HG03565 (cell line): ENCODE measurements around the gene WDR49.
"Not testable (repeated sequence)": the region's sequence is repeated elsewhere in the genome, so short reads cannot be mapped to it uniquely, and the experiment has no call there.

Source experiments
- ATAC-seq: cut with Tn5 transposase; IDR thresholded peaks from one replicate; pipeline ENCODE4 v1.9.1; 2021; ENCODE audit warnings: mild to moderate bottlenecking, moderate library complexity; ENCODE audit not compliant: unreplicated experiment

WDR49 gene

GRCh38 chr3:167615030-167615429 is 38.7 kb downstream of the WDR49 start:
- no peak for ATAC-seq

- not testable (repeated sequence) for ATAC-seq
Observed at GRCh38 chr3:167614196-167614595, 39.5 kb downstream of the WDR49 start.

DNA sequence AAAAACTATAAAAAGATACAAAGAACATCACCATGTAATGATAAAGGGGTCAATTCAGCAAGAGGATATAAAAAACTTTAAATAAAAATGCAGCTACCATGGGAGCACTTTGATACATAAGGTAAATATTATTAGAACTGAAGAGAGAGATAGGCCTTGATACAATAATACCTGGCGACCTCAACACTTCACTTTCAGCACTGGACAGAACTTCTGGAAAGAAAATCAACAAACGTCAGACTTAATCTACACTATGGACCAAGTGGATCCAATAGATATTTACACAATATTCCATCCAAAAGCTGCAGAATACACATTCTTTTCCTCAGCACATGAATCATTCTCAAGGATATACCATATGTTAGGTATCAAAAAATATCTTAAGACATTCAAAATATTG is 42.0 kb downstream of the WDR49 start:
- ATAC-seq = no peak

DNA sequence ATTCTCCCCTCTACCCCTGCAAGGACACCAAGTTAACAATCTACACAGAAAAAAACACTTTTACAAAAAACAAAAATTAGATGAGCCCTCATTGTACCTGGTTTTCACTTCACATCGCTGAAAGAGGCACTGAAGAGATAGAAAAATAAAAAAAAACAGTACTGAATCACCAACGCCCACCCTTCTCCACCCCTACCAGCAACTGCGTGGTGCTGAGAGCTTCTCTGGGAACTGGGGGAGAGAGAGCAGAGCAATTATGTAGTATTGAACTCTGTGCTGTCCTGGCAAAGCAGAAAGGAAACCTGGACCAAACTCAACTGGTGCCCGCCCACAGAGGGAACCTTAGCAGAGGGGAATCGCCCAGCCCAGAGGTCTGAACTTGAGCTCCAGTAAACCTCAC is 44.6 kb downstream of the WDR49 start:
- ATAC-seq = no peak

GRCh38 chr3:167606836-167607235 is 46.9 kb downstream of the WDR49 start:
- no peak for ATAC-seq

DNA sequence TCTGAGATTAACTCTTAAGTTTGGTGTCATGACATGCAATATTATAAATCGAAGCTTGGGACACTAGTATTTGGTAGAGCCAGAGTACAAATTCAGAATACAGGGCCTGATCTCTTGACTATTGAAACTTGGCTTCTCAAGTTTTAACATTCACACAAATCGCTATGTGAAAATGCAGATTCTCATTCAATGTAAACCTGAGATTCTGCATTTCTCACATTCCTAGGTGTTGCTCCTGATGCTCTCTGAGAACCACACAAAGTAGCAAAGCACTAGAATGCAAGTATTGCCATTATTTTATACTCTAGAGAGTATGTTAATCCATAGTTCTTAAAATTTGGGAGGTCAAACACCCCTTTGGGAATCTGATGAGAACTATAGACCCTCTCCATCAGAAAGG is 47.9 kb downstream of the WDR49 start:
- no peak for ATAC-seq

DNA sequence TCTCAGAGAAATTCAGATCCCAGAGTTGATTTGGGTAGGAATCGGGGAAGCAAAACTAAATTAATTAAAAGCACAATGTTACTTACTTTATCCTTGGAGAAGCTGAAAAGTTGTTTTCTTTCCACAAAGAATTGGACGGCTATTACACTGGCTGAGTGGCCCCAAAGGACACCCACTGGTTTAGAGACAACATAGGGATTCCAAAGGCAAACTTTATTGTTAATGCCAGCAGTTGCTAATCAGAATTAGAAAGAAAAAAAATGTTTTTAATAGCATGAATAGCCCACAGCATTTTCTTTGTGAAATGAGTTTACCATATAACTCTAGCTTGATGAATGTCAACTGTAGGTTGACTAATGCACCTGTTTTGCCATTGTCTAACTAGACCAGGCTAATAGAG is 51.7 kb downstream of the WDR49 start:
- no peak for ATAC-seq

DNA sequence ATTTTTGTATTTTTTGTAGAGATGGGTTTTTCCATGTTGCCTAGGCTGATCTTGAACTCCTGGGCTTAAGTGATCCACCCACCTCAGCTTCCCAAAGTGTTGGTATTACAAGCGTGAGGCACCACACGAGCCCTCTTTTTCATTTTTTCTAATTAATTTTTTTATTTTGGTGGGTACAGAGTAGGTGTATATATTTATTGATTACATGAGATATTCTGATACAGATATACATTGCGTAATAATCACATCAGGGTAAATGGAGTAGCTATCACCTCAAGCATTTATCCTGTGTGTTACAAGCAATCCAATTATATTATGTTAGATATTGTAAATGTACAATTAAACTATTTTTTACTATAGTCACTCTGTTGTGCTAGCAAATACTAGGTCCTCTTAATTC is 66.1 kb downstream of the WDR49 start:
- no peak for ATAC-seq

DNA sequence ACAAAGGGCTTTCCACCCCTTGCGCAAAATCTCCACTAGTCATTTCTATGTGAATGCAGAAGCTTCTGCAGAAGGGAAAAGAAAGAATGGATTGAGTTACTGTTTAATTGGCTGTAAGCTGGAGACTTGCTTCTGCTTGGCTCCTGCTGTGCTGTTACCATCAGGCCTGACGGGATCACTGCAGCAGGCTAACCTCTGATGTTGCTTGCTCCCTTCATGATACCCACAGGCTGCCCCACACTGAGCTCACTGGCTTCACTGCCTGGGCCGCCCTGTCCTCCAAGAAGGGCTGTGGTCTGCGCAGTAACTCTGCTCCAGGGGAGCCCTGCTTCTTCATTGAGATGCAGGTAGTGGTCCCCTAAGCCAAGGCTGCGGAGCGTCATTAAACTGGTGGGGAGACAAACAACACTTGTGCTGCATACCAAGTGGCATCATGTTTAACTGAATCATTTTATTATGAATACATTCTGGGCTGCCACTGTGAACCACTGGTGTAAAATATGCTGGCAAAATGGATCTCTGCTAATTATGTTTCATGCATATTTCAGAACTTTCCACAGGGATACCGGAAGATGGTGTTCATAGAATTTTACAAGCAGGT is 78.6 kb downstream of the WDR49 start:
- ATAC-seq = no peak

GRCh38 chr3:167572991-167573390 is 80.8 kb downstream of the WDR49 start:
- ATAC-seq = no peak

- ATAC-seq = no peak
Observed at GRCh38 chr3:167568634-167569033, 85.1 kb downstream of the WDR49 start.

DNA sequence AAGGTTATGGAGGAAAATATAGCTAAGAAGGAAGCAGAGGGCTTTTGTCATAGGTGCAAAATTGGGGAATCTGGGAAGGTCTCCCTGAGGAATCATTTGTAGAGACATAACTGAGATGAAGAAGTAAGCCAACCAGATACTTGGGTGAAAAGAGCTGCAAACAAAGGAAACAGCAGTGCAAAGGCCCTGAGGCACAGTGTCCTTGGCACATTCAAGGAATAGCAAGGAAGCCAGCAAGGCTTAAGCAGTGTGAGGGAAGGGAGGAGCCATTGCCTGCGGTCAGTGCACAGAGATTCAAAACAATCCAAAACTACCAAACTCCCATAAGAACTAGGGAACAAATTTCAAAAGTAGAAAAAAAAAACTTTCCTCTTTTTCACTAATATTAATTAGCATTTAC is 88.3 kb downstream of the WDR49 start:
- no peak for ATAC-seq

GRCh38 chr3:167564612-167565011 is 89.1 kb downstream of the WDR49 start:
- ATAC-seq = no peak

DNA sequence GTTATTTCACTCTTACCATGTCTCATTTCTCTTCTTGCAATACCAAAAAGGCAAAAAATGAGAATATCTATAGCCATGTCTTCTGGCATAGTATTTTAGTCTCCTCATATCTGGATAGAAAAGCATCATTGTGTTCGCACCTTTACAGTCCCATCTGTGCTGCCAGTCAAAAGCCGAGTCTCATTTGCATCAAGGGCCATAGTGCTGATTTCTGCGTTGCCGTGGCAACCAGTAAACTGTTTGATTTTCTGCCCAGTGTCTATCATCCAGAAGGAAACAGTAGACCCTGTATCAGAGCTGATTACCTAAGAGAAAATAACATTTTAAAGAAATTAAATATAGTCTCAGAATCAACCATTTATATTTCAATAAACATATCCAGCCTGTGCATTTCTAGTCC is 93.8 kb downstream of the WDR49 start:
- no peak for ATAC-seq

- no peak for ATAC-seq
Observed at GRCh38 chr3:167554898-167555297, 98.8 kb downstream of the WDR49 start.

- ATAC-seq = no peak
Observed at GRCh38 chr3:167538081-167538480, 115.7 kb downstream of the WDR49 start.

- no peak for ATAC-seq
Observed at GRCh38 chr3:167521006-167521355, 132.8 kb downstream of the WDR49 start.

GRCh38 chr3:167520266-167521005 is 133.3 kb downstream of the WDR49 start:
- no peak for ATAC-seq

GRCh38 chr3:167507954-167508353 is 145.8 kb downstream of the WDR49 start:
- peak; percentile 70 for ATAC-seq

GRCh38 chr3:167502401-167502800 is 151.3 kb downstream of the WDR49 start:
- ATAC-seq = no peak

GRCh38 chr3:167501941-167502340 is 151.8 kb downstream of the WDR49 start:
- no peak for ATAC-seq

- no peak for ATAC-seq
Observed at GRCh38 chr3:167497903-167498302, 155.8 kb downstream of the WDR49 start.

DNA sequence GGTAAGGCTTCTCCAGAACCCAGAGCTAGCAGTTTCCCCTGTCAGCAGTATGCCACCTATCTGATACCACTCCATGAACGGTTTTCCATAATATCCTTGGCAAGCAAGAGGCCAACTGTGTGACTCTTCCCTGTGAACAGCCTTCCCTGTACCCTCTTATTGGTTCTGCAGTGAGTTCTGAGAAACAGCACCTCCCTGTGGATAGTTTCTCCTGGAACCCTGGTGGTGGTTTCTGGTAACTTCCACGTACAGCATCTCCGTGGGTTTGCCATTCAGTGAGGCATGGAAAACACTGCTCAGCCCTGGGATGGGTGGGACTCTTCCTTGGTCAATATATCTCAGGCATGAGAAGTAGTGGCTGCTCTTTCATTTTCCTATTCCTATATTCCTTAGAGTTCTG is 160.5 kb downstream of the WDR49 start:
- ATAC-seq = no peak
